ENCODE data around the gene ZNF358. TPM values are rescaled to one million over a fixed set of nuclear protein-coding genes. Genes with fewer than 3 reads are reported as not detected.
A peak's percentile ranks its signal among the peaks of the same experiment; 100 is the strongest.

Gene ZNF358
- total and polyA plus RNA-seq, 10 of the 15 experiments (the other 5 are each of a cell fraction or from before 2014, with no cell fraction given) = 0.09 to 6.3 (median 1.9) TPM; not detected in 1

DNA sequence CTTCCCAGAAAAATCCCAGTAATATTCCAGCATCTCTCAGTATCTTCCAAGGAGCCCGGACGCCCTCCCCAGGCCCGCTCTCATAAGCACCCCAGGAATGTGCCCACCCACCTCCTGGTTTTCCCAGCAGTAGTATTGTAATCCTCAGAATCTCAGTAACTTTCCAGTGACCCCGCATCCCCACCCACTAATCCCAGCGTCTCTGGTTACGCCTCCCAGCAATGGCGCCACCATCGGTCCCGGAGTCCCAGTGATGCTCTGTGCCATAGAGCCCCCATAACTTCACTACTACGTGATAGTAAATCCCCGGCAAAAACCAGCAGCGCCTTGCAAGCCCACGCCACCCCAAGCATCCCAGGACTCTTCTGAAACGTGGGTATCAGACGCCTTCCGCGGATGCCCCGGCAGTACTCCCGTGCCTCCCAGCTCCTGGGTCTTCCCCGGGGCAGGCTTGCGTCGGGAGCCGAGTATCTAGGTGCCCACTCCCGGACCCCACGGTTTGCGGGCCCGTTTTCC lies 18.7 kb downstream of the ZNF358 start:
- H4K20me1 ChIP-seq (ENCODE audit: control insufficient read depth, insufficient read depth) = no peaks in the 10 kb centered on the region
- peak overlapping the region; percentile 75 for H3K4me2 ChIP-seq (ENCODE audit: control insufficient read depth, insufficient read depth)
- in situ Hi-C loops (cut with MboI) = no loop called here
- ChIA-PET RAD21 (ENCODE audit: unreplicated experiment) (interaction anchor here (1.0 to 1.7 kb wide), 3 partner anchors 12 to 148 kb away, joined by 3 to 6 read pairs (median 4); partner anchors contain the start of gene MCOLN1), POLR2A (interaction anchor here (0.6 to 5.1 kb wide), 4 partner anchors 12 to 660 kb away, joined by 3 to 28 read pairs (median 6); partner anchors contain the start of genes MCOLN1, PET100 and XAB2), CTCF (interaction anchor here (1.1 kb wide), 2 partner anchors 12 to 34 kb away, joined by 5 to 8 read pairs; partner anchors contain the start of gene MCOLN1), SMC1A (ENCODE audit: uncharacterized antibody, unreplicated experiment) (interaction anchor here (0.9 to 1.7 kb wide), 3 partner anchors 12 to 147 kb away, joined by 3 to 10 read pairs (median 5); partner anchors contain the start of gene MCOLN1)
- H3K36me3 ChIP-seq (ENCODE audit: control insufficient read depth in 2 of 2, insufficient read depth in 2 of 2, low read length in 1 of 2) = no peaks in the 10 kb centered on the region; a peak in 1 of 4 replicates
- peak overlapping the region; percentile 90 for H2AFZ ChIP-seq (ENCODE audit: control insufficient read depth, low read depth, low read length)
- H3K79me2 ChIP-seq (ENCODE audit: control insufficient read depth, insufficient read depth, low read length) = peaks cover 10% of the 10 kb centered on the region
- no peaks in the 10 kb centered on the region for H3K27me3 ChIP-seq (replicated peaks in 1 of 2; ENCODE audit: control insufficient read depth in 2 of 2, insufficient read depth in 2 of 2, low read length in 1 of 2)
- no peaks in the 10 kb centered on the region for H3K9me3 ChIP-seq (replicated peaks; ENCODE audit: control insufficient read depth, insufficient read depth, low read length)
- ATAC-seq = peak; percentile 50
- no TSS peak for BruUV-seq (replicated peaks)
- H3K27ac ChIP-seq (ENCODE audit: control insufficient read depth, insufficient read depth) = no peak overlapping the region; the same call in 1 of the 2 replicates
- 6% methylated on average over 24 of the region's 27 CpGs for WGBS (ENCODE audit: insufficient coverage, insufficient replicate concordance, low lambda C conversion rate, missing lambda C conversion rate)
- peak; percentile 83 for FAIRE-seq
- peaks cover 4% of the 10 kb centered on the region for H3K4me1 ChIP-seq (ENCODE audit: control insufficient read depth, insufficient read depth, low read length)
- peak overlapping the region; percentile 78; the same call in 1 of the 2 replicates for H3K9ac ChIP-seq (ENCODE audit: control insufficient read depth, insufficient read depth, low read length)
- intact Hi-C loops (cut with micrococcal nuclease; ENCODE audit: unreplicated experiment) = no loop called here
- DNase-seq (ENCODE audit: low read depth, low spot score) = no peak
- H3K4me3 ChIP-seq = peak overlapping the region; percentile 93
- TF ChIP-seq, protein P1, sequence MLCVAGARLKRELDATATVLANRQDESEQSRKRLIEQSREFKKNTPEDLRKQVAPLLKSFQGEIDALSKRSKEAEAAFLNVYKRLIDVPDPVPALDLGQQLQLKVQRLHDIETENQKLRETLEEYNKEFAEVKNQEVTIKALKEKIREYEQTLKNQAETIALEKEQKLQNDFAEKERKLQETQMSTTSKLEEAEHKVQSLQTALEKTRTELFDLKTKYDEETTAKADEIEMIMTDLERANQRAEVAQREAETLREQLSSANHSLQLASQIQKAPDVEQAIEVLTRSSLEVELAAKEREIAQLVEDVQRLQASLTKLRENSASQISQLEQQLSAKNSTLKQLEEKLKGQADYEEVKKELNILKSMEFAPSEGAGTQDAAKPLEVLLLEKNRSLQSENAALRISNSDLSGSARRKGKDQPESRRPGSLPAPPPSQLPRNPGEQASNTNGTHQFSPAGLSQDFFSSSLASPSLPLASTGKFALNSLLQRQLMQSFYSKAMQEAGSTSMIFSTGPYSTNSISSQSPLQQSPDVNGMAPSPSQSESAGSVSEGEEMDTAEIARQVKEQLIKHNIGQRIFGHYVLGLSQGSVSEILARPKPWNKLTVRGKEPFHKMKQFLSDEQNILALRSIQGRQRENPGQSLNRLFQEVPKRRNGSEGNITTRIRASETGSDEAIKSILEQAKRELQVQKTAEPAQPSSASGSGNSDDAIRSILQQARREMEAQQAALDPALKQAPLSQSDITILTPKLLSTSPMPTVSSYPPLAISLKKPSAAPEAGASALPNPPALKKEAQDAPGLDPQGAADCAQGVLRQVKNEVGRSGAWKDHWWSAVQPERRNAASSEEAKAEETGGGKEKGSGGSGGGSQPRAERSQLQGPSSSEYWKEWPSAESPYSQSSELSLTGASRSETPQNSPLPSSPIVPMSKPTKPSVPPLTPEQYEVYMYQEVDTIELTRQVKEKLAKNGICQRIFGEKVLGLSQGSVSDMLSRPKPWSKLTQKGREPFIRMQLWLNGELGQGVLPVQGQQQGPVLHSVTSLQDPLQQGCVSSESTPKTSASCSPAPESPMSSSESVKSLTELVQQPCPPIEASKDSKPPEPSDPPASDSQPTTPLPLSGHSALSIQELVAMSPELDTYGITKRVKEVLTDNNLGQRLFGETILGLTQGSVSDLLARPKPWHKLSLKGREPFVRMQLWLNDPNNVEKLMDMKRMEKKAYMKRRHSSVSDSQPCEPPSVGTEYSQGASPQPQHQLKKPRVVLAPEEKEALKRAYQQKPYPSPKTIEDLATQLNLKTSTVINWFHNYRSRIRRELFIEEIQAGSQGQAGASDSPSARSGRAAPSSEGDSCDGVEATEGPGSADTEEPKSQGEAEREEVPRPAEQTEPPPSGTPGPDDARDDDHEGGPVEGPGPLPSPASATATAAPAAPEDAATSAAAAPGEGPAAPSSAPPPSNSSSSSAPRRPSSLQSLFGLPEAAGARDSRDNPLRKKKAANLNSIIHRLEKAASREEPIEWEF (IDR thresholded peaks at IDR 0.05; ENCODE audit: insufficient replicate concordance, low read depth, low read length) = no peak
- TF ChIP-seq CHD4 (IDR thresholded peaks at IDR 0.05) = no peak
- no peak for TF ChIP-seq ASH2L (IDR thresholded peaks at IDR 0.05; ENCODE audit: borderline replicate concordance, low read depth)
- TF ChIP-seq CBX5 (IDR thresholded peaks at IDR 0.05; ENCODE audit: low read depth) = no peak
- no peak for TF ChIP-seq TARDBP (IDR thresholded peaks at IDR 0.05; ENCODE audit: borderline replicate concordance)
- TF ChIP-seq TCF7 (IDR thresholded peaks at IDR 0.05; ENCODE audit: borderline replicate concordance) = no peak
- no peak for TF ChIP-seq PML (IDR thresholded peaks at IDR 0.05; ENCODE audit: low read length)
- no peak for TF ChIP-seq NR2F1 (conservative IDR thresholded peaks at IDR 0.05)
- 0 out of 4 replicates have a peak, but pooled peaks of 1 of the 2 experiments have one; percentile 12 for TF ChIP-seq BHLHE40 (IDR thresholded peaks at IDR 0.05; ENCODE audit: borderline replicate concordance in 1 of 2, low read depth in 2 of 2, low read length in 1 of 2)
- TF ChIP-seq, protein P2, sequence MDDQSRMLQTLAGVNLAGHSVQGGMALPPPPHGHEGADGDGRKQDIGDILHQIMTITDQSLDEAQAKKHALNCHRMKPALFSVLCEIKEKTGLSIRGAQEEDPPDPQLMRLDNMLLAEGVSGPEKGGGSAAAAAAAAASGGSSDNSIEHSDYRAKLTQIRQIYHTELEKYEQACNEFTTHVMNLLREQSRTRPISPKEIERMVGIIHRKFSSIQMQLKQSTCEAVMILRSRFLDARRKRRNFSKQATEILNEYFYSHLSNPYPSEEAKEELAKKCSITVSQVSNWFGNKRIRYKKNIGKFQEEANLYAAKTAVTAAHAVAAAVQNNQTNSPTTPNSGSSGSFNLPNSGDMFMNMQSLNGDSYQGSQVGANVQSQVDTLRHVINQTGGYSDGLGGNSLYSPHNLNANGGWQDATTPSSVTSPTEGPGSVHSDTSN (IDR thresholded peaks at IDR 0.05; ENCODE audit: insufficient replicate concordance, low read depth, low read length) = no peak
- no peak for TF ChIP-seq RCOR1 (conservative IDR thresholded peaks at IDR 0.05; ENCODE audit: low read depth, low read length)
- TF ChIP-seq SIN3A (IDR thresholded peaks at IDR 0.05; ENCODE audit: low read depth, low read length) = no peak; the same call in 1 of the 2 replicates
- TF ChIP-seq, protein P3, sequence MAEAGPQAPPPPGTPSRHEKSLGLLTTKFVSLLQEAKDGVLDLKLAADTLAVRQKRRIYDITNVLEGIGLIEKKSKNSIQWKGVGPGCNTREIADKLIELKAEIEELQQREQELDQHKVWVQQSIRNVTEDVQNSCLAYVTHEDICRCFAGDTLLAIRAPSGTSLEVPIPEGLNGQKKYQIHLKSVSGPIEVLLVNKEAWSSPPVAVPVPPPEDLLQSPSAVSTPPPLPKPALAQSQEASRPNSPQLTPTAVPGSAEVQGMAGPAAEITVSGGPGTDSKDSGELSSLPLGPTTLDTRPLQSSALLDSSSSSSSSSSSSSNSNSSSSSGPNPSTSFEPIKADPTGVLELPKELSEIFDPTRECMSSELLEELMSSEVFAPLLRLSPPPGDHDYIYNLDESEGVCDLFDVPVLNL (IDR thresholded peaks at IDR 0.05; ENCODE audit: low read depth, low read length) = no peak
- peak; percentile 46; the same call in 1 of the 2 replicates for TF ChIP-seq IKZF1 (conservative IDR thresholded peaks at IDR 0.05)
- TF ChIP-seq PAX5 (IDR thresholded peaks at IDR 0.05; ENCODE audit: borderline replicate concordance, low read depth, low read length) = no peak
- TF ChIP-seq SREBF2 (IDR thresholded peaks at IDR 0.05; ENCODE audit: low read length) = no peak

Measured in GM12878 (cell line).